Ureter (tissue), 1 donor: Measurements from ENCODE around the gene SCART1. TPM values are rescaled to one million over a fixed set of nuclear protein-coding genes. Genes with fewer than 3 reads are reported as not detected.
"Not testable (repeated sequence)": the region's sequence is repeated elsewhere in the genome, so short reads cannot be mapped to it uniquely, and the experiment has no call there.

Source experiments
- DNase-seq: peaks from one replicate; pipeline ENCODE4 v3.0.0-alpha.2; 2020; ENCODE audit warnings: low spot score
- total RNA-seq: library from RNA; stranded (reverse); gene quantifications from one replicate; pipeline ENCODE4 v1.2.4, GENCODE V29; 2023
- donor health status: DM: yes; HTN: yes; CAD: no.

Gene SCART1
- total RNA-seq, 1 donor from 2014 or later = 5.3 TPM

DNA sequence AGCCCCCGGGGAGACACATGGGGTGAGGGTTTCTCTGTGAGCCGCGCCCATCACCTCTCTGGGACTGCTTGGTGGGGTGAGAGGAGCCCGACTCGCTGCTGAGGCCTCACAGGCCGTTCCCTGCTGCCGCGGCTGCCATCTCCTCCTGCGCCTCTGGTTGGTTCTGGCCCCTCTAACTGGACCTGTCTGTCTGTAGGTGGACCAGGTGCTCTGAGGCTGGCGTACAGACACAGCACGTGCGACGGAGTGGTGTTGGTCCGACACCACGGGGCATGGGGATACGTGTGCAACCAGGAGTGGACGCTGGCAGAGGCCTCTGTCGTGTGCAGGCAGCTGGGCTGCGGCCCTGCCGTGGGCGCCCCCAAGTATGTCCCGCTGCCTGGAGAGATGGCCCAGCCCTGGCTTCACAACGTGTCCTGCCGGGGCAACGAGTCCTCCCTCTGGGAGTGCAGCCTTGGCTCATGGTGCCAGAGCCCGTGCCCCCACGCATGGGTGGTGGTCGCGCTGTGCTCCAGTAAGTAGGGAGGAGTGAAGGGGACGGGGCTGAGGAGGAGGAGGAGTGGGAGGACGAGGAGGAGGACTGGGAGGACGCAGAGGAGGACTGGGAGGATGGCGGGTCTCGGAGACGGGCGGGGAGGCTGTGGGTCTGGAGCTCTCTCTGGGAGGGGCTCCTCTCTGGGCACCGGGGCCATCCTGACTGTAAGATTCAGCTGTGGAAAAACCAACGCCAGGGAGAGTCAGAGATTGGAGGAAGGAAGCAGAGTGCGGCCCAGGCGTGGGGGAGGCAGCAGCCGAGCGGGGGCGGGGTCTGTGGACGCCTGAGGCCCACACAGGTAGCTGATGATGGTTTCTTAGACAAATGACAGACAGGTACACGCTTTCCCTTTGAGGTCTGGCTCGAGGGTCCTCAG is 2.6 kb downstream of the SCART1 start:
- DNase-seq = peak; percentile 31

DNA sequence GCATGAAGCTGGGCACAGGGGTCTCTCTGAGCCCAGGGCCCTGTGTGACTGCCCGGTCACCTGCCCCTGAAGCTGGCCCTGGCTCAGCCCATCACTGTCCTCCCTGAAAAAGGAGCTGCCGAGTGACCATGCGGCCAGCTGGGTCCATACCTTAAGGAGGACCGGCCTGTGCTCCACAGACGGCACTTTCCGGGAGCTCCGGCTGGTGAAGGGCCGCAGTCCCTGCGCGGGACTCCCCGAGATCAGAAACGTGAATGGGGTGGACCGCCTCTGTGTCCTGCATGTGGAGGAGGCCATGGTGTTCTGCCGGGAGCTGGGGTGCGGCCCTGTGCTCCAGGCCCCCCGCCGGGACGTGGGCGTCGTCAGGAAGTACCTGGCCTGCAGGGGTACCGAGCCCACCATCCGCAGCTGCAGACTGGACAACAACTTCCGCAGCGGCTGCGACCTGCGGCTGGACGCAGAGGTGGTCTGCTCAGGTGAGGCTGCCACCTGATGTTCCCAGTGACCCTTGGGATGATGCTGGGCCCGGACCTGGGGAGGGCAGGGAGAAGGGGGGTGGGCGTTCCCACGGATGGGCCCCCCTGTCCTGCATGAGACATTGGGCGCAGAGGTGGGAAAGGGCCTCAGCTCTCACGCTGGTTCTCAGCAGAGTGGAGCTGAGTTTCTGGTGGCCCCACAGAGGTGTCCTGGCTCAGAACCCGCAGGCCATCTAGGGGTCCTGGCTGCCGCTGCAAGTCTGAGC is 3.5 kb downstream of the SCART1 start:
- DNase-seq = peak; percentile 33

DNA sequence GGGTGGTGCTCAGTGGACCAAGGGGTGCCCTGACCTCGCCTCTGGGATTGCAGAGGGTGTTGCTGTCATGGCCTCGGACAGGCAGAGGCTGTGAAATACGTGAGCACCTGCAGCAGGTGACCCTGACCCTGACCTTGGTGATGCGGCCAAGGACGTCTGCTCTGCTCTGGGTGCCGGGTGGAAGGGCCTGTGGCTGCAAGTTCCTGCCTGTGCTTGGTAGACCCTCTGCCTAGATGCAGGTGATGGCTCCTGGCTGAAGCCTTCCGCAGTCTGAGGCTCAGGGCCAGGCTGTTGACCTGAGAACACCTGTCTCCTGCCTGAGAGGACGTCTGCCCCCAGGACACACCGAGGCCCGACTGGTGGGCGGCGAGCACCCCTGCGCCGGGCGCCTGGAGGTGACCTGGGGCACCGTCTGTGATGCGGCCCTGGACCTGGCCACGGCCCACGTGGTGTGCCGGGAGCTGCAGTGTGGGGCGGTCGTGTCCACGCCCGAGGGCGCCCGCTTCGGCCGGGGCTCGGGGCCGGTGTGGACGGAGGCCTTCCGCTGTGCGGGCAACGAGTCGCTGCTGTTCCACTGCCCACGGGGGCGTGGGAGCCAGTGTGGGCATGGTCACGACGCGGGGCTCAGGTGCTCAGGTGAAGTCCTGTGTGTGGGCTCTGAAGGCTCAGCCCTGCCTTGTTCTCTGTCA is 4.4 kb downstream of the SCART1 start:
- no peak for DNase-seq

DNA sequence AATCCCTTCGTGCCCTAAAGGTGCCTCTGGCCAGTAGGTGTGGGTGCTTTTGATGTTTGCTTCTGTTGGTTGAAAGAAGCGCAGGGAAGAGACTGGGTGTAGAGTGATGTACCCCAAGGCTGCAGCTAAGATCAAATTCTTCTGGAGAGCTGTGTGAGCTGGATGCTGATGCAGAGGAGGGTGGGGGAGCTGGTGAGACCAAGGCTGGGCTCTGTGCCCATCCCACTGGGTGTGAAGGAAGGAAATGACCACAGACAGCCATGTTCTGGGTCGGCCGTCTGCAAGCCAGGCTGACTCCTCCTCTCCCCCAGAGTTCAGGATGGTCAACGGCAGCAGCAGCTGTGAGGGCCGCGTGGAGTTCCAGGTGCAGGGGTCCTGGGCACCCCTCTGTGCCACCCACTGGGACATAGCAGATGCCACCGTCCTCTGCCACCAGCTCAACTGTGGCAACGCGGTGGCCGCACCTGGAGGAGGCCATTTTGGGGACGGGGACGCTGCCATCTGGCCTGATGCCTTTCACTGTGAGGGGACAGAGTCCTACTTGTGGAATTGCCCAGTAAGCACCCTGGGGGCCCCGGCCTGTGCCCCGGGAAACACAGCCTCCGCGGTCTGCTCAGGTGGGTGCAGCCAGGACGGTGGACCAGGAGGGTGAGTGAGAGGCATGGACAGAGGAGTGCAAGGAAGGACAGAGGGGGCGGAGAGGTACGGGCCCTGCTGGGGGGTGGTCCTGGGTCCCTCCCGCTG is 5.1 kb downstream of the SCART1 start:
- no peak for DNase-seq

DNA sequence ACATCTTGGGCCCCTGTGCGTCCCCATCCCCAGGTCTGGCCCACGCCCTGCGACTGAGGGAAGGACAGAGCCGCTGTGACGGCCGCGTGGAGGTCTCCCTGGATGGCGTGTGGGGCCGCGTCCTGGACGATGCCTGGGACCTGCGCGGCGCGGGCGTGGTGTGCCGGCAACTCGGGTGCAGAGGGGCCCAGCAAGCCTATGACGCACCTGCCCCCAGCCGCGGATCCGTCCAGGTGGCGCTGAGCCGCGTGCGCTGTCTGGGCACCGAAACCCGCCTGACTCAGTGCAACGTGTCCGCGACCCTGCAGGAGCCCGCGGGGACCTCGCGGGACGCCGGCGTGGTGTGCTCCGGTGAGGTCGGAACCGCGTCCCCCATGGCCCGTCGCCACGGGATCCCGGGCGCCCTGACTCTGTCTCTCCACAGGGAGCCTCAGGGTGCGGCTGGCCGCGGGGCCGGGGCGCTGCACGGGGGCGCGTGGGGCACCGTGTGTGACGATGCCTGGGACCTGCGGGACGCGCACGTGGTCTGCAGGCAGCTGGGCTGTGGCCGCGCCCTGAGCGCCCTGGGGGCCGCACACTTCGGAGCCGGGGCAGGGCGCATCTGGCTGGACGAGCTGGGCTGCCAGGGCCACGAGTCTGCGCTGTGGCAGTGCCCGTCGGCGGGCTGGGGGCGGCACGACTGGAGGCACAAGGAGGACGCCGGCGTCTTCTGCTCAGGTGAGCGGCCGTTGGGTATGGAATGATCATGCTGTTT is 5.9 kb downstream of the SCART1 start:
- DNase-seq = no peak

DNA sequence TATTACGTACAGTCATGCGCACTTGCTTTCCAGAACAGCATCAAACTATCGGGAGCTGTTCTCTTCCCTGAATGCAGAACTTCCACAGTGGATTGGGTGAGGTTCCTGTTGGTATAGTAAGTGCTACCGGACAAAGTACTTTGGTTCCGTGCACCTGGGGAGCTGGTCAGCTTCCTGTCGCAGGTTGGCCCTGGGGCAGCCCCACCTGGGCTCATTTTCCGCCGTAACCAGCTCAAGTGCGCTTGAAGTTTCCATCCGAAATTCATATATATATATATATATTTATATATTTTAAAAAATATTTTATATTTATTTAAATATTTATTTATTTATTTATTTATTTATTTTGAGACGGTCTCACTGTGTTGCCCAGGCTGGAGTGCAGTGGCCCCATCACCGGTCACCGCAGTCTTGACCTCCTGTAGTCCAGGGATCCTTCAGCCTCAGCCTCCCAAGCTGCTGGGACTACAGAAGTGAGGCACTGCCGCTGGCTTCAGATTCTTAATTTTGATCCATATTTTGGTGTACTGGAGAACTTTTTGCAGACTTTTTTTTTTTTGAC is 6.5 kb downstream of the SCART1 start:
- no peak for DNase-seq

DNA sequence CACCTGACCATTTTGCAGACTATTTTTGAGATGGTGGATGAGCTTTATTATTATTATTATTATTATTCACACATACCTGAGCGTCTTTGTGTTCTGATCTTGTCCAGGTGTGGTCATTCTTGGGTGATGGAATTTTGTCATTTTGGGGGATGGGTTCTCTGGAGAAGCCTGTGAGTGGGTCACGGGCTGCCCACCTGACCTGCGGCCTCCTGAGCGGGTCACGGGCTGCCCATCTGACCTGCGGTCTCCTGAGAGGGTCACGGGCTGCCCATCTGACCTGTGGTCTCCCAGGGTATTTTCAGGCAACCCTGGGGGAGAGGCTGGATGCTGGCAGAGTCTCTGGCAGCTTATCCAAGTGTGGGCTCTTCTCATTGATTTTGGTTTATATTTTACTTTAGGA is 7.3 kb downstream of the SCART1 start:
- no peak for DNase-seq

DNA sequence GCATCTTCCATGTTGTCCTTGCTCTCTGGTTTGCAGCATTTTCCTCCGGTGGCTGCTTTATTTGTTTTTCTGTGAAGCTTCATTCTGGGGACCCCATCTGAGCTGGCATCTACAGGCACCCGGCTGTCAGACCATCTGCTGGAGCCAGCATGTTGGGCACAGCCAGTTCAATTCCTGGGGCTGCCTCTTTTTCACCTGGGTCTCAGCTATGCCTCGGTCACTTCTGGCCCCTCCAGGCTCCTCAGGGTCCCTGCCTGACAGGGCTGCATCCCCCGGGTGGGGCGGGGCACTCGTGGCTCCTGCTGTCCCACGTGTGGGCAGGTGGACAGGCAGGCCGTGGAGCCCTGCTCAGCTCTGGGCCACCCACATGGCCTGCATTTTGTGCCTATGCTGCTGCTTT is 8.1 kb downstream of the SCART1 start:
- no peak for DNase-seq

DNA sequence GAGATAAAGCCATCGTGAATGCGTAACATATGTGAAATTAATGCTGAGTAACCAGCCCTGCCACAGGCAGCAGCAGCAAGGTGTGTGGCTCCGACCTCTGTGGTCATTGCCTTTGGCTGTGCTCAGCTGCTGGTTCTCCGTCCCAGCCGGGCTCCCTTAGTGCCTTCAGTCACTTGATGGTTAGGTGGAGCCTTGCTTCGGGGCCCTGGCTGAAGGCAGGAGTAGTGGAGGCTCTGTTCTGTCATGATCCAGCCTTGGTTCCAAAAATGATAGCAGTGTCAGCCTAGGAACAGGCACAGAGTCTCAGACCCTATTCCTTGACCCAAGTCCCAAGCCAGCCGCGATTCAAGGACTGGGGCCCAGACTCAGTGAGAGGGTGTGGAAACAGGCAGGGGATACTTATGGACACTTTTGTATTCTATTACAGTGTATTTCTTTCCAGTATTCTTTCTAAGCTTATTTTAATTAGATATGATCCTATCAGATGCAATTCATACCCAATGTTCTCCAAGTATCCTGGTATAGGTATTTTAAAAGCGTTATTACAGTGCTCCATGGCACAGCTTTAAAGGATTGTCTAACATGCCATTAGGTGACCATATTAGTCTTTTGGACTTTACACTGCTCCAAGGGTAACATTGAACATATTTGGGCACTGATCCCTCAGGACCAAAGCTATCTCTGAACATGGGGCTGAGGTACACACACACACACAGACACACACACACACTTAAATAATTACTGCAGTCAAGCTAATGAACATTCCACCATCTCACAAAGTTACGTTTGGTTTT is 9.0 kb downstream of the SCART1 start:
- no peak for DNase-seq

DNA sequence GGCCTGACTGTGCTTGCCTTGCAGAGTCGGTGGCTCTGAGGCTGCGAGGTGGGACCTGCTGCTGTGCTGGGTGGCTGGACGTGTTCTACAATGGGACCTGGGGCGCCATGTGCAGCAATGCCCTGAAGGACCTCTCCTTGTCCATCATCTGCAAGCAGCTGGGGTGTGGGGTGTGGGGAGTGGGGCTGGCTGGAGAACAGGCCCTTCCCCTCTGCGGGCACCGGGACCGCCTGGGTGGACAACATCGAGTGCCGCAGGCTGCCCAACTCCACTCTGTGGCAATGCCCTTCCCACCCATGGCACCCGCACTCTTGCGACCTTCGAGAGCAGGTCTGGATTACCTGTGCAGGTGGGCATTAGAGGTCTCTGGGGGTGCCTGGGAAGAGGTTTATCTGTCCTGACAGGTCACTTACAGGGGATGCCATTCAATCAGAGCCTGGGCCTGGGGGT is 10.9 kb downstream of the SCART1 start:
- DNase-seq = peak; percentile 36

DNA sequence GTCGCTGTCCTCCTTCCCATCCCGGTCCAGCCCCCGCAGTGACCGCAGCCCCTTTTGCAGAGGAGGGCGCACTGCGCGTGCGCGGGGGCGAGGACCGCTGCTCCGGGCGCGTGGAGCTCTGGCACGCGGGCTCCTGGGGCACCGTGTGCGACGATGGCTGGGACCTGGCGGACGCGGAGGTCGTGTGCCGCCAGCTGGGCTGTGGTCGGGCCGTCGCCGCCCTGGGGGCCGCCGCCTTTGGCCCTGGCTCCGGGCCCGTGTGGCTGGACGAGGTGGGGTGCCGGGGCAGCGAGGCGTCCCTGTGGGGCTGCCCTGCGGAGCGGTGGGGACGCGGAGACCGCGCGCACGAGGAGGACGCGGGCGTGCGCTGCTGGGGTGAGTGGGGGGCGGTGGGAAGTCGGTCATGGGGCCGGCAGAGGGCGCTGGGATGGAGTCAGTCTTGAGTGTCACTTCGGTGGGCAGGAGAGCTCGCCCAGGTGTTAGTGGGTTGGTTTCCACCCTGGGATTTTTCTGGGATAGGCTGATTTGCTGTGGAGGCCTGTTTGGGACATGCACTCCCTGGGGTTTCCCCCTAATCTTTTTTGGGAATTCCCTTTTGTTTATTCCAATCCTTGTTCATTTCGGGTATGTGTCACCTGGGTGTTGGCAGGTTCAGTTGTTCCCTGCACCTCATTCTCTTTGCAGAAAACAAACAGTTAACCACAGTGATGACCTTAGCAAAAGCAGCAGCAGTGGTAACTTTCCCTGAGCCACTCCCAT is 11.6 kb downstream of the SCART1 start:
- DNase-seq = peak; percentile 17

DNA sequence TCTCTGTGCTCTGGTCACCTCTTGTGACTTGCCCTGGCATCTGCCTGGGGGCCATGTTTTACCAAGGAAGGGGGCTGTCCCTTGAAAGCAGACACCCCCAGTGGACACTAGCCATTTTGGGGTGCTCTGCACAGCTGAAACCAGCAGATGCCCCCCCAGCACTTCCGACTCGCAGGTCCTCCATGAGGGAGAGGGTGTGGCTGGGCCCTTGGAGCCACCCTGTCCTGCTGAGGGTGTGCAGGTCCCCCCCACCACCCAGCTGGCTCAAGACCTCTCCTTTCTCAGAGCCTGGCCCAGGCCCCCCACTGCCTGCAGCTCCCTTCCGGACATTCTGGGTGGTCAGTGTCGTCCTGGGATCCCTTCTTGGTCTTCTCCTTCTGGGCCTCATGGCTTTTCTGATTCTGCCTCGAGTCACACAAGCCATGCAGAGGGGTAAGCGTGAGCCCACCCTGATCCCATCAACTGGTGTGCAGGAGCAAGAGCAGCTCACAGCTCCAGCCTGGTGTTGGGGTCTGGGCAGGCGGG is 12.3 kb downstream of the SCART1 start:
- DNase-seq = peak; percentile 30

DNA sequence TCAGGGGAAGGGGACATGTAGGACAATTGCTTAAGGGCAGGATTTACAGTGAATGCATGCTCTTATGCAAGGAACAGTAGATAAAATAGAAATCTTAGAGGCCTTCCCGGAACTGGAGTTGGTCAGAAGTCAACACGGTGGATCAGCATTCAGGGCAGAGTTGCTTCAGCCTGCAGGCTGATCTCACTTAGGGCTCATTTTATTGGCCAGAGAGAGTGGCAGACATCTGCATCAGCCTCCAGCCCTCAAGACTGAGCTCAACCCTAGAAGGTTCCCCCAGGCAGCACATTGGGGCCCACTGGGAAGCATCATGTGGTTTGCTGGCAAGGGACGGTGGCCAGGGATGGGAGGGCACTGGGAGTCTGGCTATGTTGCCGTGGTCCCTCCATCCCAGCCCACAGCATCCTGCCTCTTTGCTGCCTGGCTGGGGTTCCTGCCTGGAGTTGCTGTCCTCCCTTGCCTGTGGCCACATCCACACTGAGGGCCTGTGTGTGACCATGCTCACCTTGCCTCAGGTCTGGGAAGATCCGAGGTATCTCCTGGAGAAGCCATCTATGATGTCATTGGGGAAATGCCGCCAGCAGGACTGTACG is 13.0 kb downstream of the SCART1 start:
- no peak for DNase-seq

DNA sequence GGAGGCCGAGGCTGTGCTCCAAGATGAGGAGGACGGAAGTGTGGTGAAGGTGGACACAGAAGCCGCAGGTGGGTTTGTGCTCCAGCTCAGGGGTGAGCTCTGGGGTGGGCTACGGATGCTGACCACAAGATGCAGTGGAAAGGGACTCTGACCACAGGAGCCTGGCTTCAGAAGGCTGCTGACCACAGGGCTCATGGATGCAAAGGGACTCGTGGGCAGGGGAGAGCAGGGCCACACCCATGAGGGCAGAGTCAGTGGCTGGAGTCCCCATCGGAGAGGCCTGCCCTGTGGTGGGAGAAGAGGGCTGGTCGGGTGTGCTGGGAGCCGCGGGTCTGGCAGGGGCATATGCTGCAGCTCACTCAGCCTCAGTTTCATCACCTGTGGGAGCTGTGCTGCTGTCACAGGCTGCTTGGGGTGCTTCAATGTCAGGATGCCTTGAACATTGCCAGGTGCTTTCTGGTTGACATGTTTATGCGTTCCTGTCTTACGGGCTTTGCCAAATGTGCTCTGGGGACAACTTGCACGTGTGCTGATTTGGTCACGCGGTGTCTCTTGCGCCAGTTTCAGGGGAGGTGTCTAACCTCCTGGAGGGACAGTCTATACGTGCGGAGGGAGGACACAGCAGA is 13.7 kb downstream of the SCART1 start:
- peak; percentile 25 for DNase-seq

DNA sequence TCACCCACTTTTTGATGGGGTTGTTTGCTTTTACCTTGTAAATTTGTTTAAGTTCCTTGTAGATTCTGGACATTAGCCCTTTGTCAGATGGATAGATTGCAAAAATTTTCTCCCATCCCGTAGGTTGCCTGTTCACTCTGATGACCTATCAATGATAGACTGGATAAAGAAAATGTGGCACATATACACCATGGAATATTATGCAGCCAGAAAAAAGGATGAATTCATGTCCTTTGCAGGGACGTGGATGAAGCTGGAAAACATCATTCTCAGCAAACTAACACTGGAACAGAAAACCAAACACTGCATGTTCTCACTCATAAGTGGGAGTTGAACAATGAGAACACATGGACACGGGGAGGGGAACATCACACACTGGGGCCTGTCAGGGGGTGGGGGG is 15.5 kb downstream of the SCART1 start:
- not testable (repeated sequence) for DNase-seq

DNA sequence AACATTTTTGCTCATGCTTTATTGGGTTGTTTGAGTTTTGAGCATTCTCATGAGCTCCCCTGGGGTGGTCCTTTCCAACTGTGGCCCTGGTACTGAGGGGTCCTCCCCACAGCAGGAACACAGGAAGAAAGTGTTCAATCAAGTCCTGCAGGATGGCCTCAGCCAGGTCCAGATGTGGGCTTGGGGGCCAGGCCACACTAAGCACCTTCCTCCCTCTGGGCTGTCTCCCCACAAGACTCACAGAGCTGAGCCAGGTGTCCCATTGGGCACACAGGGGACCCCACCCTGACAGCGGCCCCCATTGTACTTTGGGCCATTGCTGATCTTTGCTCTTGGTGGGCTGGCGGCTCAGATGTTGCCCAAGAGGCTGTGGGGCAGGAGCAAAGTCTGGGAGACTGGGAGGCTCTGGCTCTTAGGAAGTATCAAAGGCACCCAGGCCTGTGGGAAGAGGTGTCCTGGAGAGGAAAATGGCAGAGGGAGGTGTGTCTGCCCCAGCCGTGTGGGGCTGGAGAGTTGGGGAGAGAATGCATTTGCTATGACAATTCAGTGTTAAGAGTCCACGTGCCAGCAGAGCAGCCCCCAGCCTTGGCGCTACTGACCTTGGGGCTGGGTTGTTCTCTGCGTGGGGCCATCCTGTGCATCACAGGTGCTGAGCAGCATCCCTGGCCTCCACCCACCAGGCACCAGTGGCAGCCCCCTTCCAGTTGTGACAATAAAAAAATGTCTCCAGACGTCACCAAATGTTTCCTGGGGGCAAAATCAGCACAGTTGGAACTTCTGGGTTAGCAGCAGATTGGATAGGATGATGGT is 17.8 kb downstream of the SCART1 start:
- peak; percentile 27 for DNase-seq

DNA sequence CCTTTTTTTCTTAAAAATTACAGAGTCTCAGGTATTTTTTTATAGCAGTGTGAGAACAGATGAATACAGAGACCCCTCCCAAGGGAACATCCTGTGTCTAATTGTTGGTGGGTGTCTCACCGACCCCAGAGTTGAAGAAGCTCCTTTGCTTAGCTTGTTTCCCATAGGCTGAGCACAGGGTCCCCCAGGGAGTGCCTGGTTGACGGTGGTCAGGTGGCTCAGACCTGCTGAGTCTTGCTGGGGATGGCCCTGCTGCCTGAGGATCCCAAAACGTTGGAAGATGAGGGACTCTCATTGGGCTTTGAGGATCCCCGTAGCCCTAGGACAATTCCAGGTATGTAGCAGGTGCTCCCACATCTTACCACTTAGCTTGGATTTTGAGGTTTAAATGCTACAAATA is 19.5 kb downstream of the SCART1 start:
- DNase-seq = no peak
